Smooth muscle cell (in vitro differentiated cells): ENCODE measurements around the gene RERE. TPM values are rescaled to one million over a fixed set of nuclear protein-coding genes. Genes with fewer than 3 reads are reported as not detected.
"Not testable (repeated sequence)": the region's sequence is repeated elsewhere in the genome, so short reads cannot be mapped to it uniquely, and the experiment has no call there.

ENCODE experiments used
- DNase-seq: peaks from one replicate; lab custom pipeline; 2025; ENCODE audit not compliant: unreplicated experiment; lab: John Stamatoyannopoulos, UW
- H2AFZ ChIP-seq: fragments of 200-600 bp; sonication (generic); 2 replicates; pipeline ENCODE4 v1.6.0; 2016; ENCODE audit warnings: antibody characterized with exemption, low read depth, mild to moderate bottlenecking
- H3F3A ChIP-seq: fragments of 200-600 bp; sonication (generic); 2 replicates; pipeline ENCODE4 v1.6.0; 2017; ENCODE audit warnings: antibody characterized with exemption, low read depth
- H3K27ac ChIP-seq: fragments of 200-600 bp; sonication (generic); 2 replicates; pipeline ENCODE4 v1.5.1; 2016; ENCODE audit warnings: low read depth, mild to moderate bottlenecking
- H3K27me3 ChIP-seq: fragments of 200-600 bp; sonication (generic); 2 replicates; pipeline ENCODE4 v1.6.1; 2016; ENCODE audit warnings: low read depth, mild to moderate bottlenecking
- H3K36me3 ChIP-seq: fragments of 200-600 bp; sonication (generic); 2 replicates; pipeline ENCODE4 v1.5.1; 2016; ENCODE audit warnings: low read depth
- H3K4me1 ChIP-seq: fragments of 200-600 bp; sonication (generic); 2 replicates; pipeline ENCODE4 v1.5.1; 2016; ENCODE audit warnings: low read depth
- H3K4me2 ChIP-seq: fragments of 200-600 bp; sonication (generic); 2 replicates; pipeline ENCODE4 v1.6.0; 2016; ENCODE audit warnings: mild to moderate bottlenecking
- H3K4me3 ChIP-seq: fragments of 200-600 bp; sonication (generic); 2 replicates; pipeline ENCODE4 v1.5.1; 2016; ENCODE audit warnings: mild to moderate bottlenecking
- H3K79me2 ChIP-seq: fragments of 200-600 bp; sonication (generic); 2 replicates; pipeline ENCODE4 v1.6.0; 2016; ENCODE audit warnings: low read depth, mild to moderate bottlenecking
- H3K9ac ChIP-seq: fragments of 200-600 bp; sonication (generic); 2 replicates; pipeline ENCODE4 v1.6.0; 2016; ENCODE audit warnings: low read depth
- H3K9me3 ChIP-seq: fragments of 200-600 bp; sonication (generic); replicated peaks from 2 replicates; pipeline ENCODE4 v1.5.1; 2016; ENCODE audit warnings: low read depth
- H4K20me1 ChIP-seq: fragments of 200-600 bp; sonication (generic); 2 replicates; pipeline ENCODE4 v1.6.0; 2016; ENCODE audit warnings: low read depth
- CTCF ChIP-seq: fragments of 200-600 bp; sonication (generic); IDR thresholded peaks from 2 replicates; pipeline ENCODE4 v1.5.1; 2017; ENCODE audit warnings: borderline replicate concordance, mild to moderate bottlenecking, antibody characterized with exemption; ENCODE audit not compliant: insufficient read depth, poor library complexity, severe bottlenecking
- whole genome bisulfite sequencing: methylation state at CpG from one replicate; pipeline ENCODE4 v1.1.7; 2016; ENCODE audit warnings: low lambda C conversion rate; 5-methylcytosine and 5-hydroxymethylcytosine counted together
- polyA plus RNA-seq: library from polyadenylated mRNA; unstranded; fragments of >200 nt; fragmentation: Nextera tagmentation; extraction: Ambion mirVana; gene quantifications from 2 replicates; pipeline ENCODE4 v1.2.1, GENCODE V29; 2016
- total RNA-seq: library from RNA; depleted of rRNA; stranded (reverse); fragments of >200 nt; gene quantifications from 2 replicates; pipeline ENCODE4 v1.2.3, GENCODE V29; 2014

RERE gene
- total and polyA plus RNA-seq, 2 experiments from 2014 or later = 45.6 to 59.2 TPM

GRCh38 chr1:8619419-8619818, 198.0 kb downstream of the RERE start:
- not testable (repeated sequence) for H2AFZ ChIP-seq, H3K4me3 ChIP-seq, H3K4me2 ChIP-seq, H3K27me3 ChIP-seq, H3K36me3 ChIP-seq, H3F3A ChIP-seq, H3K9ac ChIP-seq, DNase-seq, H3K9me3 ChIP-seq, H3K27ac ChIP-seq
- peaks cover 49% of the 10 kb centered on the region for H4K20me1 ChIP-seq
- peaks cover 28% of the 10 kb centered on the region for H3K4me1 ChIP-seq
- H3K79me2 ChIP-seq = peaks cover 71% of the 10 kb centered on the region
- 35% methylated on average over 2 of the region's 2 CpGs for WGBS

GRCh38 chr1:8616791-8617190, 200.6 kb downstream of the RERE start:
- not testable (repeated sequence) for DNase-seq, H3K4me3 ChIP-seq, H3K27me3 ChIP-seq, H3K27ac ChIP-seq, H2AFZ ChIP-seq, H3K36me3 ChIP-seq, H3K9me3 ChIP-seq, H3K4me2 ChIP-seq, H3F3A ChIP-seq, H3K9ac ChIP-seq
- peaks cover 55% of the 10 kb centered on the region for H4K20me1 ChIP-seq
- H3K79me2 ChIP-seq = peaks cover 69% of the 10 kb centered on the region
- 54% methylated on average over 8 of the region's 8 CpGs for WGBS
- H3K4me1 ChIP-seq = peaks cover 17% of the 10 kb centered on the region

GRCh38 chr1:8611634-8612515, 205.6 kb downstream of the RERE start:
- not testable (repeated sequence) for H3K4me2 ChIP-seq, DNase-seq, H3K36me3 ChIP-seq, H3K27me3 ChIP-seq, H3F3A ChIP-seq, H3K9me3 ChIP-seq, H2AFZ ChIP-seq, H3K9ac ChIP-seq, H3K4me3 ChIP-seq, H3K27ac ChIP-seq
- 85% methylated on average over 3 of the region's 3 CpGs for WGBS
- Histone ChIP-seq H3K4me1 (peaks cover 10% of the 10 kb centered on the region), H4K20me1 (peaks cover 65% of the 10 kb centered on the region), H3K79me2 (peaks cover 70% of the 10 kb centered on the region)

- no peak for TF ChIP-seq CTCF
- Histone ChIP-seq H3K27ac (no peak overlapping the region), H3K9ac (no peak overlapping the region), H3K79me2 (peaks cover 67% of the 10 kb centered on the region), H3K4me1 (no peaks in the 10 kb centered on the region), H3K9me3 (no peaks in the 10 kb centered on the region), H3K4me2 (no peak overlapping the region), H3K4me3 (no peak overlapping the region), H4K20me1 (peaks cover 68% of the 10 kb centered on the region), H3K27me3 (no peaks in the 10 kb centered on the region), H3F3A (no peaks in the 10 kb centered on the region), H3K36me3 (no peaks in the 10 kb centered on the region), H2AFZ (no peak overlapping the region)
- DNase-seq = no peak
- 86% methylated on average over 5 of the region's 5 CpGs for WGBS
These were observed 209.5 kb downstream of the RERE start for GRCh38 chr1:8607906-8608305.

- DNase-seq = no peak
- no peaks in the 10 kb centered on the region for H3K36me3 ChIP-seq
- H3K27ac ChIP-seq = peak overlapping the region; percentile 17
- H3K9me3 ChIP-seq = no peaks in the 10 kb centered on the region
- H3K4me2 ChIP-seq = no peak overlapping the region
- H3K27me3 ChIP-seq = no peaks in the 10 kb centered on the region
- no peak overlapping the region for H3K9ac ChIP-seq
- H4K20me1 ChIP-seq = peaks cover 62% of the 10 kb centered on the region
- no peak overlapping the region for H3K4me3 ChIP-seq
- peaks cover 1% of the 10 kb centered on the region for H3F3A ChIP-seq
- peaks cover 12% of the 10 kb centered on the region for H3K4me1 ChIP-seq
- peaks cover 66% of the 10 kb centered on the region for H3K79me2 ChIP-seq
- no peak overlapping the region for H2AFZ ChIP-seq
- 85% methylated on average over 7 of the region's 7 CpGs for WGBS
- no peak for TF ChIP-seq CTCF
These were observed 213.1 kb downstream of the RERE start for GRCh38 chr1:8604041-8604945.
